ENCODE data around the gene PARP15.
"Not testable (repeated sequence)": the region's sequence is repeated elsewhere in the genome, so short reads cannot be mapped to it uniquely, and the experiment has no call there.

PARP15 gene

DNA sequence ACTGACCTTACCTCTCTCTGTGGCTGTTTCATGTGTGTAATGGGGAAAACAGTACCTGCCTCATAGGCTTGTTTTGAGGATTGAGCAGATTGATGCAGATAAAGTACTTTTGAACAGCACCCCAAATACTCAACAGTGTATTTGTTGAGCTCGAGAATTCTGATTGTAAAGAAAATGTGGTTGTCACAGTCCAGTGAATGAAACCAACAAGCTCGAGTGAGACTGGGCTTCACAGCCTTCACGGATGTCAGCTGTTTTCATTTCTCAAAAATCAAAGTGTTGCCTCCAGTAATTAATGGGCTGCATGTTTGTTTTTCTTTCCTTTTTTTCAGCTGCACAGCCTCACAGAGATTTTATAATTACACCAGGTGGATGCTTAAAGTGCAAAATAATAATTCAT, 43.7 kb downstream of the PARP15 start:
- DNase-seq, result no peak

DNA sequence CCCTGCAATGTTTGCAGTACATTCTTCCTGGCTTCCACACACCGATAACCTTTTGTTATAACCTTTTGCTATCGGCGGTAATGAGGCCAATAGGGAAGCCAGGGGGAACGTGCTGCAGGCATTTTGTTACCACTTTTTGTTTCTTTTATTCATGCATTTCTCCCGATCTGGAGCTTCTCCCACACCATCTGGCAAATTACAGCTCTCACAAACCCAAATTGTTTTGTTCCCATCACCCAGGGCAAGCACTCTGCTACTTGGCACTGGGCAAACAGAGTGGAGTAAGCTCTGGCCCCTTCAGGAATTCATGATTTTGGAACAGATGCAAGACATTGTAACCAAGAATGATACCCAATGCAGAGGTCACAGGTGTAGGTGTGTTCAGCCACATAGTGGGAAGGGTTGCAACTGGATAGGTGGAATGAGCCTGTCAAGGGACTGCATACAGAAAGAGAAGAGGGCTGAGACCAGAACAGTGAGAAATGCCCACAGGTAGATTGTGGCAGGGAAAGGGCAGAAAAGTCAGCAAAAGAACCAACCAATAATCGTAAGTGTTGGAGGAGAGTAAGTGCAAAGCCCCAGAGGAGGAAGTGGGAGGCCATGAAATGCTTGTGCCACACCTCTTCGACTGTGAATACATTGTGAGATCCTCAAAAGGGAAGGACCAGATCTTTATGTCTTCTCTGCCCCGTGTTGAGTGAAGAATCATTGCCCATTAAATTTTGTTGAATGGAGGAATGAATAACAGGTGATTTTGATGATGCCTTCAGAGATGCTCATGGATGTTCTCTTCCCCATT, 45.8 kb downstream of the PARP15 start:
- DNase-seq, result no peak

DNA sequence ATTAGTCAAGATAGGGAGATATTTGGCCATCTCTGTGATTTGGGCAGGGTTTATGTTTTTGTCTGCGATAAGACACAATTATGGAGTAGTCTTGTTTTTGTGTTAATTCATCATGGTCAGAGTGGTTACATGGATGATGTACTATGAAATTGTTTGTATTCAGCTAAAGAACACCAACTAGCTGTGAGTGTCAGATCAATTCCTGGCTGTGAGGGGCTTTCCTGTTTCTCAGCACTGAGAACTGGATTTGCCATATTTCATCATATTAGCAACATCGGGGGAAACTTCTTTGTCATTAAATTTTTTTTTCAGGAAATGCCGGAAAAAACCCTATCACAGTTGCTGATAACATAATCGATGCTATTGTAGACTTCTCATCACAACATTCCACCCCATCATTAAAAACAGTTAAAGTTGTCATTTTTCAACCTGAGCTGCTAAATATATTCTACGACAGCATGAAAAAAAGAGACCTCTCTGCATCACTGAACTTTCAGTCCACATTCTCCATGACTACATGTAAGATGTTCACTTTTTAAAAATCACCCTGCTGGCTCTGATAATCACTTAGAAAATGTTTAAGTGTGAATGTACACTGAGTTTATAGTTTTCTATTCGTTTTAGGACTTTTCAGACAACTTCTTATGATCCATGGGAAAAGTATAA, 49.2 kb downstream of the PARP15 start:
- no peak for DNase-seq

DNA sequence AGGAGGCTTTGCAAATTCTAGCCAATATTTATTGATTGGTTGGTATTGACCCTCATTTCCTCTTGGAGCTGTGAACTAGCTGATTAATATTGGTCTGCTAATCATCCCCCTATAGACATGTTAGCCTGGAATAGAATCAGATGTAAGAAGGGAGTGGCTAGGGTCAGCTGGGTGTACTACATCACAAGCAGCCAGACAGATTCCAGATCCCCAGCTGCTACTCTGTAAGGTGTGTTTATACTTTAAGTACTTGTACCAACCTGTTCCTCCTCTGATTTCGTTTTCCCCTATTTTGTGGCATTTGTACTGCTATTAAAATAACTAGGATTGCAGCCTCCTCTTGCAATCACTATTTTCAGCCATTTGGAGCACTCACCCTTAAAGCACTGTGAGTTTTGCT, 49.9 kb downstream of the PARP15 start:
- DNase-seq, result no peak

DNA sequence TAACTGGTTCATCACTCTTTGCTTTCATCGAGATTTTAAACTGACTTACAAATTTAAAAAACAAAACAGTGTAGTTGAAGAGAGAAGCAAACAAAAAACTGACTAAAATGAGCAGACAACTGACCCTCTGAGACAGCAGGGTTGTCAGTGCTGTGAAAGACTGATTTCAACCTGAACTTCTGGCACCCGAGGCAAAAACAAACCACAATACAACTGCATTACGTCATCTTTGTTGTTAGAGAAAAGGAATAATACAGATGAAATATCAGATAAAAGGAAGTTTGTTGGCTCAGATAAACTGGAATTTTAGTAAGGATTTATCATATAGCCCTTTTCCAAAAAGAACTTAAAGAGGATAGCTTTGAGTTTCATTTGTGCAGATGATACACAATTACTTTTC, 51.1 kb downstream of the PARP15 start:
- no peak for DNase-seq

DNA sequence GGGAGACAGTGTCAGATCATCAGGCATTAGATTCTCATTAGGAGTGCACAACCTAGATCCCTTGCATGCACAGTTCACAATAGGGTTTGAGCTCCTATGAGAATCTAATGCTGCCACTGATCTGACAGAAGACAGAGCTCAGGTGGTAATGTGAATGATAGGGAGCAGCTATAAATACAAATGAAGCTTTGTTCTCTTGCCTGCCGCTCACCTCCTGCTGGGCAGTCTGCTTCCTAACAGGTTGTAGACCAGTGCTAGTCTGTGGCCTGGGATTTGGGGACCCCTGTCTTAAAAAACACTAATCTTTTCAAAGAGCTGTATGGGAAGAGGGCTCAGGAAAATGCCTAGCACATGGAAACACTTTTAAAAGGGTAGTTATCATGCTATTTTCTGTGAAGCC, 52.3 kb downstream of the PARP15 start:
- no peak for DNase-seq

DNA sequence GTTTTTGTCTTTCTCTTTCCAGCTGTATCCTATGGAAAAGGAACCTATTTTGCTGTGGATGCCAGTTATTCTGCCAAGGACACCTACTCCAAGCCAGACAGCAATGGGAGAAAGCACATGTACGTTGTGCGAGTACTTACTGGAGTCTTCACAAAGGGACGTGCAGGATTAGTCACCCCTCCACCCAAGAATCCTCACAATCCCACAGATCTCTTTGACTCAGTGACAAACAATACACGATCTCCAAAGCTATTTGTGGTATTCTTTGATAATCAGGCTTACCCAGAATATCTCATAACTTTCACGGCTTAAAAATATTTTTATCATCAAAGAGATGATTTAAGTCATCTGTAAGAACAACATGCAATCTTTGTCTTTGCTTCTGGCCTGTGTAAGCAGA, 58.3 kb downstream of the PARP15 start:
- DNase-seq, result no peak

DNA sequence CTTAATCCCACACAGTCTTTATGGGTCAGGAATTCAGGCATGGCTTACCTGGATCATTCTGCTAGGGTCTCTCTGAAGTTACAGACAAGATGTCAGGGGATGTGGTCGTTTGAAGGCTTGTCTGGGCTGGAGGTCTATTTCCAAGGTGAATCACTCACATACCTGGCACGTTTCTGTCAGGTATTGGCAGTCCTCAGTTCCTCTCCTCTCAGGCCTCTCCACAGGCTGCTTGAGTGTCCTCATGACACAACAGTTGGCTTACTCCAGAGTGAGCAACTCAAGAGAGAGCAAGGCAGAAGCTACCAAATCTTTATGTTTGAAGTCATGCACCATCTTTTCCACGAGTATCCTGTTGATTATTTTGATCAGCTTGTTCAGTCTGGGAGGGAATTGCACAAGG, 59.2 kb downstream of the PARP15 start:
- DNase-seq, result no peak

DNA sequence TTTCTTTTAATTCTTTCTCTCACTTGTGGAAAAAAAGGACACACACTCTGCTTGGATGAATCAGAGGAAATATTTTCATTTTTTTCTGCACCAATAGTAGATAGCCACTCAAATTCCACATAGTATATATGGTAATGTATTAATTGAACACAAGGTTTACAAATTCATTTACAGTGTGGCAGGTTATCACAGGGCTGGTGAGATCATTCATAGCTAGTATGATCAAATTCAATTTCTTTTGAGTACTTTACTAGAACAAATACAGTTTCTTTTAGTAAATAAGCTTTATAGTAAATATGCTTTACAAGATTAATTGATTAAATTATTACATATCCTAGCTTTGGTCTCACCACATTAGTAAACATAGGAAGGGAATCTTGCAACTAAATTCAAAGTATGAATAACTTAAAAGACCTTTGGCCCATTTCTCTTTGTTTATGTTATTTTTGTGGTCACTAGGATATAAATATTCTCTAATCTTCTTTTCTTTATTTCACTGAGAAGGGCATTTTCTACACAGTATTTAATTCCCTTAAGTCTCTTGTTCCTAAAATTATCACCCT, 63.1 kb downstream of the PARP15 start:
- DNase-seq, result no peak

DNA sequence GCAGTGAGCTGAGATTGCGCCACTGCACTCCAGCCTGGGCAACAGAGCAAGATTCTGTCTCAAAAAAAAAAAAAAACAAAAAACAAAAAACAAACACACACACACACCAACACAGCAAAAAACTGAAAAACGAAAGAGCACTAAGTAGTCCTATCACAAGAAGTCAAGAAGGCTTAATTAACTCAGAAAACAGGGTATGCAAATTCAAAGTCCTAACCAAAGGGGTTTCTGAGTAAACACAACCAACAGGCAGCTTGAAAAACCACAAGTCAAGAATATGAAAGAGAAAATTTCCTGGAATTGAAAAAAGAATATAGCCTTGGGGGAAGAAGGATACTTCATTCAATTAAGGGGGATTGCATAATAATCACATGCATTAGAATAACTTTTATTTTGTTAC, 65.5 kb downstream of the PARP15 start:
- no peak for DNase-seq

DNA sequence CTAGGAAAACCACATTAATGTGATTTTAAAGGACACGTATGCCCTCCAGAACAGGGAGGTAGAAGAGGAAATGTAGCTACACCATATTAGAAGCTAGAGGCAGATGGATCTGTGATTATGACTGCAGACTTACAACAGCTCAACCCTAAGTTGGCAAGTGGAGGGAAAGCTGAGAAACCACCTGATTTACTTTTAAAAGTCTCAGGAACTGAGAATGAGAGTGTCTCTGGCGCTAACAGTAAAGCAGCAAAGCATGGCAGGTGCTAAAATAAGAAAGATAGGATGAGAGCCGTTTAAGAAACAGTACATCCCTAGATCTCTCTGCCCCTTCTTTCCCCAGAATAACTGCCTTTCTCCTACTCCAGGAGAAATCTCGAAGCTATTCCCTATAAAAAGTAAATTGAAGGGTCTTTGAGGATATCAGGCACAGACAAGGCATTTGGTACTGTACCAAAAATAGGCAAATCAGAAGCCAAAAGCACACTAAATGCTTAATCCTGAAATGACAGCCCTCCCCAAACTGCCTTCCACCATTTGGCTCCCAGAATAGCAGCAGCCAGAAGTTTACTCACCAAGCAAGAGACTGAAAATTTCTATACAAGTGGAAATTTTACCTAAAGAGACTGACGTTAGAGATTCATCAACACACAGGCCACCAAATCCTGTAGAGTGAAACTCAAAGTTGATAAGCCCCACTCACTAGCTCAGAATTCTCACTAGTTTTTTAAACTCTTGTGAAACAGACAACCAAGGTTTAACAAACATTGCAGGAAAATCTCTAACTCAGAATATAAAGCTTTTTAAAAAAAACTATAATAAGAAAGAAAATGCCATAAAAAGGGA, 68.9 kb downstream of the PARP15 start:
- no peak for DNase-seq

DNA sequence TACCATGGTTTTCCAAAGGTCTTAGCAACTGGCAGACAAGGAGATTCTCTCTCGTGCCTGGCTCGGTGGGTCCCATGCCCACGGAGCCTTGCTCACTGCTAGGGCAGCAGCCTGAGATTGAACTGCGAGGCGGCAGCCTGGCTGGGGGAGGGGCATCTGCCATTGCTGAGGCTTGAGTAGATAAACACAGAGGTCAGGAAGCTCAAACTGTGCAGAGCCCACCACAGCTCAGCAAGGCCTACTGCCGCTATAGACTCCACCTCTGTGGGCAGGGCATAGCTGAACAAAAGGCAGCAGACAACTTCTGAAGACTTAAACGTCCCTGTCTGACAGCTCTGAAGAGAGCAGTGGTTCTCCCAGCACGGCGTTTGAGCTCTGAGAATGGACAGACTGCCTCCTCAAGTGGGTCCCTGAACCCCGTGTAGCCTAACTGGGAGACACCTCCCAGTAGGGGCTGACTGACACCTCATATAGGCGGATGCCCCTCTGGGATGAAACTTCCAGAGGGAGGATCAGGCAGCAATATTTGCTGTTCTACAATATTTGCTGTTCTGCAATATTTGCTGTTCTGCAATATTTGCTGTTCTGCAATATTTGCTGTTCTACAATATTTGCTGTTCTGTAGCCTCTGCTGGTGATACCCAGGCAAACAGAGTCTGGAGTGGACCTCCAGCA, 73.9 kb downstream of the PARP15 start:
- peak; percentile 49 for DNase-seq

DNA sequence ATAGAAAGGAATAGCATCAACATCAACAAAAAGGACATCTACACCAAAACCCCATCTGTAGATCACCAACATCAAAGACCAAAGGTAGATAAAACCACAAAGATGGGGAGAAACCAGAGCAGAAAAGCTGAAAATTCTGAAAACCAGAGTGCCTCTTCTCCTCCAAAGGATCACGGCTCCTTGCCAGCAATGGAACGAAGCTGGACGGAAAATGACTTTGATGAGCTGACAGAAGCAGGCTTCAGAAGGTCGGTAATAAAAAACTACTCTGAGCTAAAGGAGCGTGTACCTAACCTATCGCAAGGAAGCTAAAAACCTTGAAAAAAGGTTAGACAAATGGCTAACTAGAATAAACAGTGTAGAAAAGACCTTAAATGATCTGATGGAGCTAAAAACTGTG, 74.5 kb downstream of the PARP15 start:
- not testable (repeated sequence) for DNase-seq

DNA sequence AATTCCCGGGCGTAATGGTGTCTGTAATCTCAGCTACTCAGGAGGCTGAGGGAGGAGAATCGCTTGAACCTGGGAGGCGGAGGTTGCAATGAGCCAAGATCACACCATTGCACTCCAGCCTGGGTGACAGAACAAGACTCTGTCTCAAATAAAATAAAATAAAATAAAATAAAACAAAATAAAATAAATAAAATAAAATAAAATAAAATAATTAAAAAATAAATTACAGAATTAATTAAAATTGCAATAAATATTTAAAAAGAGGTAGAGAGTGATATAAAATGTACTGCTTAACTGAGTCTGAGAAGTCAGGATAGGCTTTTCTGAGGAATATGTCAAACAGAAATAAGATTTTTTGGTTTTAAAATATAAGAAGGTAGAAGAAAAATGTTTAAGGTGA, 80.9 kb downstream of the PARP15 start:
- not testable (repeated sequence) for DNase-seq

DNA sequence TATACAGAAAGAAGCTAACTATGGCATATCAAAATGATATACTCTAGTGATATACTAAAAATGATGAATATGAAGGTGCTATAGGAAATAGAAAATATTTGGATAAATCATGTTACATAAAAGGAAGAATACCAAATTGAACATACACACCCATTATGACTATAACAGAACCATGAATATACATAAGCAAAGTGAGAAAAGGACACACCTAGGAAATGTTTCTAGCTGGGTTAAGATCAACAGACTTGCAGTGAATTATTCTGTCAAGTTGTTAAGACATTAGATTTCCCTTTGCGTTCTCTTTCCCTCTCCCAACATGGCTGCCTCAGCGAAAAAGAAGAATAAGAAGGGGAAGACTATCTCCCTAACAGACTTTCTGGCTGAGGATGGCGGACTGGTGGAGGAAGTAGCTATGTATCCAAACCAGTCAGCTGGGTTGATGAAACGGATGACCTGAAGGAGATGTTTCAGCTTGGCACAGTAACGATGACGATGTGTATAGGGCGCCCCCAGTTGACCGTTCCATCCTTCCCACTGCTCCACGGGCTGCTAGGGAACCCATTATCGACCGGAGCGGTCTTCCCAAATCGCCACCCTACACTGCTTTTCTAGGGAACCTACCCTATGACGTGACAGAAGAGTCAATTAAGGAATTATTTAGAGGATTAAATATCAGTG, 83.0 kb downstream of the PARP15 start:
- DNase-seq, result peak; percentile 16

DNA sequence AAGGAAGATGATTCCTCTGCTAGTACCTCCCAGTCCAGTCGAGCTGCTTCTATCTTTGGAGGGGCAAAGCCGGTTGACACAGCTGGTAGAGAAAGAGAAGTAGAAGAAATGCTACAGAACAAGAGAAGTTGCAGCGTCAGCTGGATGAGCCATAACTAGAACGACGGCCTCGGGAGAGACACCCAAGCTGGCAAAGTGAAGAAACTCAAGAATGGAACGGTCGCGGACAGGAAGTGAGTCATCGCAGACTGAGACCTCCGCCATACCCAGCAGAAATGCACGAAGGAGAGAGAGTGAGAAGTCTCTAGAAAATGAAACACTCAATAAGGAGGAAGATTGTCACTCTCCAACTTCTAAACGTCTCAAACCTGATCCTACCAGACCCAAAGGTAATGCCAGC, 84.2 kb downstream of the PARP15 start:
- DNase-seq, result no peak

DNA sequence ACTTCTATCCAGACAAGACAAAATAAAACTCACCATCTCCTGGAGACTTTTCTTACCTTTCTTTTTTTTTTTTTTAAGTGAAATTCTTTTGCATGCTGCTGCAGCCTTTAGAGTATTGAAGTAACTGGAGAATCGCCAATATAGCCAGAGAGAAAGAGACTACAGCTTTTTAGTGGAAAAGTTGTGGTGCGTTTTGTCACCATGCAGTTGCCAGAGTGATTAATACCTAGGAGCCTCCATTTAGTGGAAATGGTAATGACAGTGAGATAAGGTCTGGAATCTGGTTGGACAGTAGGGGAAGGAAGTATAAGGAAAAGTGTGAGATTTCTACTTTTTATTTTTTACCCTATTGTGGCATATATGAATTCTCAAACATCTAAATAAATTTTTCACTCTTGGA, 85.1 kb downstream of the PARP15 start:
- no peak for DNase-seq

DNA sequence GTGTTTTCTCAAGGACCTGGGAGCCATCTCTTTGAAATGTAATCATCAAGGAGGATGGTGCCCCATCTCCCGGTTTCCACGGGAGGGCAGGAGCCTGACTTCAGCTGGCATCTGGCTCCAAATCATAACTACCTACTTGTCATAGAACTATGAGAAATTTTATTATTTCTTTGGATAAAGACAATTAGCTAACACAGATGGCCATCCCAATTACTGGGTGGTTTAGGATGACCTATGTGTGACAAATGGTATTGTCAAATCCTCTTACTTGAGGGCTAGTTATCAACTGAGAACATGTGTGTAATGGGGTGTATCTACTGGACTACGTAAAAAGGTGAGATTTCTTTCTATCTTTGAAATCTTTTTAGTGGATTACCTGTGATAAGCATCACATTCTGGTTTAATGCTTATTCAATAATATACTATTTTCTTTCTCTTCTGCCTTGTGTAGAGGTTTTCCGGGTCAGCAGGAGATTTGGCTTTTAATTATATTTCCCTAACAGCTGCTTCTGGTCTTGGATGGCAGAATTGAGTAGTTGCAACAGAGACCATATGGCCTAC, 87.9 kb downstream of the PARP15 start:
- no peak for DNase-seq

DNA sequence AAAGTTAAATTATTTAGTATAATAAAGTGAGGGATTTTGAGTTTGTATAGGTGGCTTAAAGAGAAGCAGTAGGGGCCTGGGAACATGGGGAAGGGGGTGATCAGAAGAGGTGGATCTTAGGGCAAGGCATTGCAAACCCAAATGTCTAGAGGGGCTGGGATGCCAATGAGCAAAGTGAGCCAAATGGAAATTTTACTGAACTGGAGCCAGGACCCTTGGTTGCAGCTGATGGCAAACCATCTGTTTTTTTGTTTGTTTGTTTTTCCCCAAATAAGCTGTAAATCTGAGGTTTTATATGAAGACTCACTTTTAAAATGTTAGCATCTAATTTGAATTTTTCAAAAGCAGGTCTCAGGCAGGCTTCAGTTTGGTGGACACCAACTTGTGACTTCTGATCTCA, 88.4 kb downstream of the PARP15 start:
- no peak for DNase-seq

DNA sequence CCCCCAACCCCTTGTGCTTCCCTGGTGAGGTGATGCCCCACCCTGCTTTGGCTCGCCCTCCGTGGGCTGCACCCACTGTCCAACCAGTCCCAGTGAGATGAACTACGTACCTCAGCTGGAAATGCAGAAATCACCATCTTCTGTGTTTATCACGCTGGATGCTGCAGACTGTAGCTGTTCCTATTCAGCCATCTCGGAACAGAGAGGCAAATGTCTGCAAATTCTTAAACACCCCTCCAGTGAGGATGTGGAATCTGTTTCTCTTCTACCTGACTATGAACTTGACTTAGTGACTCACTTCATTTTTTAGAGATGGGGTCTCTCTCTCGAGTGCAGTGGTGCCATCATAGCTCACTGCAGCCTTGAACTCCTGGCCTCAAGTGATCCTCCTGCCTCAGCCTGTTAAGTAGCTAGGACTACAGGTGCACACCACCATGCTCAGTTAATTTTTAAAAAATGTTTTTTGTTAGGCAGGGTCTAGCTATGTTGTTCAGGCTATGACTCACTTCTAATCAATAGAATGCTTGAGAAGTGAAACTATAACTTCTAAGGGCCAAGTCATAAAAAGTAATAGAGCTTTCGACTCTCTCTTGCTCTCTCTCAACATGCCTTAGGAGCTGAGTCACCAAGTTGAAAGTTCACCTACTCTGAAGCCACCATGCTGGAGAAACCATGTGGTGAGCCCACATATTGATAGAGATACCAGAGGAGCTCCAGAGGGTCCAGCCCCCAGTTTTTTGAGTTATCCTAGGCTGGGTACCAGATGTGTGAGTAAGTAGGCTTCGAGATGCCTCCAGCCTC, 91.7 kb downstream of the PARP15 start:
- DNase-seq, result no peak

DNA sequence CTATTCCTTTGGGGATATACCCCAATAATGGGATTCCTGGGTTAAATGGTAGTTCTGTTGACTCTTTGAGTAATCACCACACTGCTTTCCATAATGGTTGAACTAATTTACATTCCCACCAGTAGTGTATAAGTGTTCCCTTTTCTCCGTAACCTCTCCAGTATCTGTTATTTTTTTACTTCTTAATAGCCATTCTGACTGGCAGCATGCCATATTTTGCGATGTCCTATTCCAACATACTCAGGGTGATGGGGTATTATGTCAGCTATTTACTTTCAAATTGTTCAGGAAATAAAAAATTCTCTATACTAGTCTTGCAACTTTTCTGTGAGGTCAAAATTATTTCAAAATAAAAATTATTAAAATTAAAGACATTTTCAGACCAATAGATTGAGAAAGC, 94.1 kb downstream of the PARP15 start:
- peak; percentile 5 for DNase-seq

Measured in DMS53 (cell line).